HepG2 (cell line): ENCODE results near the gene DBNDD1. TPM values are rescaled to one million over a fixed set of nuclear protein-coding genes. Genes with fewer than 3 reads are reported as not detected.

Experiments
- ERF ChIP-seq: IDR thresholded peaks from 2 replicates; pipeline ENCODE4 v1.6.1; 2018; ENCODE audit warnings: missing biosample characterization, missing genetic modification reagents
- EZH2 ChIP-seq: conservative IDR thresholded peaks from 2 replicates; pipeline ENCODE4 v1.6.1; 2012; ENCODE audit warnings: mild to moderate bottlenecking, low read depth, low read length, moderate library complexity
- HNF4G ChIP-seq, 2 experiments: sonication (generic) in 1 of 2; formaldehyde crosslinking in 1 of 2; IDR thresholded peaks; 2 replicates each; pipeline versions ENCODE4 v1.4.0 to v1.6.1; 2011 to 2020; ENCODE audit warnings: borderline replicate concordance in 2 of 2, low read depth in 2 of 2, mild to moderate bottlenecking in 2 of 2, low read length in 1 of 2, missing genetic modification reagents in 1 of 2, moderate library complexity in 1 of 2
- HNRNPL ChIP-seq: fragments of 200-400 bp; formaldehyde crosslinking; IDR thresholded peaks from 2 replicates; pipeline ENCODE4 v1.6.1; 2017; ENCODE audit warnings: mild to moderate bottlenecking, low read depth, low read length
- KMT2A ChIP-seq: sonication (generic); formaldehyde crosslinking; IDR thresholded peaks from 2 replicates; pipeline ENCODE4 v1.4.0; 2020; ENCODE audit warnings: missing genetic modification reagents
- MEIS2 ChIP-seq: sonication (generic); formaldehyde crosslinking; IDR thresholded peaks from 2 replicates; pipeline ENCODE4 v1.9.0; 2021; ENCODE audit warnings: mild to moderate bottlenecking, missing genetic modification reagents
- NFKBIZ ChIP-seq: IDR thresholded peaks from 2 replicates; pipeline ENCODE4 v1.6.1; 2018; ENCODE audit warnings: missing genetic modification reagents, missing compliant biosample characterization
- RARA ChIP-seq: IDR thresholded peaks from 2 replicates; pipeline ENCODE4 v1.6.1; 2016; ENCODE audit warnings: missing genetic modification reagents, missing compliant biosample characterization
- ZBTB7B ChIP-seq: sonication (generic); formaldehyde crosslinking; IDR thresholded peaks from 2 replicates; pipeline ENCODE4 v1.4.0; 2020; ENCODE audit warnings: missing genetic modification reagents
- ZNF160 ChIP-seq: sonication (generic); formaldehyde crosslinking; IDR thresholded peaks from 2 replicates; pipeline ENCODE4 v1.8.0; 2022; ENCODE audit warnings: mild to moderate bottlenecking, inconsistent platforms, missing genetic modification reagents
- ZNF354B ChIP-seq: sonication (generic); formaldehyde crosslinking; IDR thresholded peaks from 2 replicates; pipeline ENCODE4 v1.8.0; 2022; ENCODE audit warnings: mild to moderate bottlenecking, missing genetic modification reagents
- ZNF501 ChIP-seq: sonication (generic); formaldehyde crosslinking; IDR thresholded peaks from 2 replicates; pipeline ENCODE4 v1.5.1; 2020; ENCODE audit warnings: mild to moderate bottlenecking, moderate library complexity, missing genetic modification reagents
- ZNF570 ChIP-seq: sonication (generic); formaldehyde crosslinking; IDR thresholded peaks from 2 replicates; pipeline ENCODE4 v1.4.0; 2020; ENCODE audit warnings: mild to moderate bottlenecking, missing genetic modification reagents, borderline replicate concordance
- polyA plus RNA-seq, 8 experiments: library from polyadenylated mRNA; depleted of rRNA in 3 of 8; stranded (reverse) in 7 of 8; unstranded in 1 of 8; fragments of >200 nt; fragmentation: Illumina TruSeq in 4 of 8; extraction: Trizol in 4 of 8; gene quantifications; 2 replicates each; pipeline versions ENCODE4 v1.2.1 to v1.2.3, GENCODE V29; 2011 to 2016; ENCODE audit warnings: low read depth in 4 of 8, missing spikeins in 1 of 8, mixed read lengths in 1 of 8; ENCODE audit not compliant: insufficient read depth in 1 of 8
- total RNA-seq, 5 experiments: library from RNA; depleted of rRNA; stranded (reverse); fragments of >200 nt; fragmentation: Illumina TruSeq; extraction: Trizol; gene quantifications; 2 replicates each; pipeline ENCODE4 v1.2.3, GENCODE V29; 2016; ENCODE audit warnings: low read depth in 1 of 5
- TF ChIP-seq, protein P1 (sequence below): sonication (generic); formaldehyde crosslinking; IDR thresholded peaks from 2 replicates; pipeline ENCODE4 v1.4.0; 2020; ENCODE audit warnings: missing genetic modification reagents
- TF ChIP-seq, protein P2 (sequence below): sonication (generic); formaldehyde crosslinking; IDR thresholded peaks from 2 replicates; pipeline ENCODE4 v1.5.0; 2020; ENCODE audit warnings: missing genetic modification reagents
- TF ChIP-seq, protein P3 (sequence below): sonication (generic); formaldehyde crosslinking; IDR thresholded peaks from 2 replicates; pipeline ENCODE4 v1.8.1; 2023; ENCODE audit warnings: mild to moderate bottlenecking, inconsistent platforms, moderate library complexity, missing genetic modification reagents, borderline replicate concordance
- TF ChIP-seq, protein P4 (sequence below): IDR thresholded peaks from 2 replicates; pipeline ENCODE4 v1.6.1; 2016
- TF ChIP-seq, protein P5 (sequence below), 2 experiments: IDR thresholded peaks; 2 replicates each; pipeline ENCODE4 v1.6.1; 2011 to 2012; ENCODE audit warnings: low read length in 2 of 2, borderline replicate concordance in 1 of 2, low read depth in 1 of 2, mild to moderate bottlenecking in 1 of 2, moderate library complexity in 1 of 2
- TF ChIP-seq, protein P6 (sequence below): IDR thresholded peaks from 2 replicates; pipeline ENCODE4 v1.6.1; 2016; ENCODE audit warnings: missing biosample characterization, missing genetic modification reagents, low read depth

DBNDD1 gene
- total and polyA plus RNA-seq, 2 of the 13 experiments (the other 11 are each of a cell fraction or from before 2014, with no cell fraction given): 17.0 to 40.4 TPM

DNA sequence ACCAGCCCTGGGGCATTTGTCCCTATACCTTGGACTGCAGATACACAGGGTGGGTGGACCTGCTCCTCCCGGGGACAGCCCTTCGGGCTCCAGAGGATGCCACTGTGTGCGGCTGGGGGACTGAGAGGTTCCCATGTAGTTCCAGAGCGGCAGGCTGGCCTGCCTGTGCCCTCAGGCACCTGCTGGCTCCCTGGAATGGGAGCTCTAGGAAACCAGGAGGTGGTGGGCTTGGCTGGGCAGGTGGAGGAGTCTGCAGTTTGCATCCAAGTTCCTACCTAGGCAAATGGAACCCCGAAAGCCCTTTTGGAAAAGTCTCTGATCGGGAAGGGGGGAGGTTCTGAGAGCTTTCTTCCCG is 982 bp downstream of the DBNDD1 start (continued):
- TF ChIP-seq, protein P1, sequence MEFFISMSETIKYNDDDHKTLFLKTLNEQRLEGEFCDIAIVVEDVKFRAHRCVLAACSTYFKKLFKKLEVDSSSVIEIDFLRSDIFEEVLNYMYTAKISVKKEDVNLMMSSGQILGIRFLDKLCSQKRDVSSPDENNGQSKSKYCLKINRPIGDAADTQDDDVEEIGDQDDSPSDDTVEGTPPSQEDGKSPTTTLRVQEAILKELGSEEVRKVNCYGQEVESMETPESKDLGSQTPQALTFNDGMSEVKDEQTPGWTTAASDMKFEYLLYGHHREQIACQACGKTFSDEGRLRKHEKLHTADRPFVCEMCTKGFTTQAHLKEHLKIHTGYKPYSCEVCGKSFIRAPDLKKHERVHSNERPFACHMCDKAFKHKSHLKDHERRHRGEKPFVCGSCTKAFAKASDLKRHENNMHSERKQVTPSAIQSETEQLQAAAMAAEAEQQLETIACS (CRISPR knock-in tag): no peak
- TF ChIP-seq HNRNPL (no peak), EZH2 (no peak), KMT2A (CRISPR knock-in tag) (no peak), ZBTB7B (CRISPR knock-in tag) (no peak), NFKBIZ (CRISPR knock-in tag) (no peak), RARA (no peak), MEIS2 (CRISPR knock-in tag) (no peak), ZNF501 (CRISPR knock-in tag) (peak; percentile 39; the same call in 1 of the 2 replicates), HNF4G (IDR thresholded peaks at IDR 0.05; ENCODE audit: borderline replicate concordance, low read depth, low read length) (no peak), HNF4G (CRISPR knock-in tag; IDR thresholded peaks at IDR 0.05; ENCODE audit: borderline replicate concordance, low read depth) (no peak), ZNF354B (CRISPR knock-in tag) (no peak), ZNF160 (CRISPR knock-in tag) (no peak), ZNF570 (CRISPR knock-in tag) (no peak), ERF (peak; percentile 7; the same call in 1 of the 2 replicates)
- TF ChIP-seq, protein P2, sequence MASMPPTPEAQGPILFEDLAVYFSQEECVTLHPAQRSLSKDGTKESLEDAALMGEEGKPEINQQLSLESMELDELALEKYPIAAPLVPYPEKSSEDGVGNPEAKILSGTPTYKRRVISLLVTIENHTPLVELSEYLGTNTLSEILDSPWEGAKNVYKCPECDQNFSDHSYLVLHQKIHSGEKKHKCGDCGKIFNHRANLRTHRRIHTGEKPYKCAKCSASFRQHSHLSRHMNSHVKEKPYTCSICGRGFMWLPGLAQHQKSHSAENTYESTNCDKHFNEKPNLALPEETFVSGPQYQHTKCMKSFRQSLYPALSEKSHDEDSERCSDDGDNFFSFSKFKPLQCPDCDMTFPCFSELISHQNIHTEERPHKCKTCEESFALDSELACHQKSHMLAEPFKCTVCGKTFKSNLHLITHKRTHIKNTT (CRISPR knock-in tag): no peak
- TF ChIP-seq, protein P3, sequence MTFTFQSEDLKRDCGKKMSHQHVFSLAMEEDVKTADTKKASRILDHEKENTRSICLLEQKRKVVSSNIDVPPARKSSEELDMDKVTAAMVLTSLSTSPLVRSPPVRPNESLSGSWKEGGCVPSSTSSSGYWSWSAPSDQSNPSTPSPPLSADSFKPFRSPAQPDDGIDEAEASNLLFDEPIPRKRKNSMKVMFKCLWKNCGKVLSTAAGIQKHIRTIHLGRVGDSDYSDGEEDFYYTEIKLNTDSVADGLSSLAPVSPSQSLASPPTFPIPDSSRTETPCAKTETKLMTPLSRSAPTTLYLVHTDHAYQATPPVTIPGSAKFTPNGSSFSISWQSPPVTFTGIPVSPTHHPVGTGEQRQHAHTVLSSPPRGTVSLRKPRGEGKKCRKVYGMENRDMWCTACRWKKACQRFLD: no peak
- TF ChIP-seq, protein P4, sequence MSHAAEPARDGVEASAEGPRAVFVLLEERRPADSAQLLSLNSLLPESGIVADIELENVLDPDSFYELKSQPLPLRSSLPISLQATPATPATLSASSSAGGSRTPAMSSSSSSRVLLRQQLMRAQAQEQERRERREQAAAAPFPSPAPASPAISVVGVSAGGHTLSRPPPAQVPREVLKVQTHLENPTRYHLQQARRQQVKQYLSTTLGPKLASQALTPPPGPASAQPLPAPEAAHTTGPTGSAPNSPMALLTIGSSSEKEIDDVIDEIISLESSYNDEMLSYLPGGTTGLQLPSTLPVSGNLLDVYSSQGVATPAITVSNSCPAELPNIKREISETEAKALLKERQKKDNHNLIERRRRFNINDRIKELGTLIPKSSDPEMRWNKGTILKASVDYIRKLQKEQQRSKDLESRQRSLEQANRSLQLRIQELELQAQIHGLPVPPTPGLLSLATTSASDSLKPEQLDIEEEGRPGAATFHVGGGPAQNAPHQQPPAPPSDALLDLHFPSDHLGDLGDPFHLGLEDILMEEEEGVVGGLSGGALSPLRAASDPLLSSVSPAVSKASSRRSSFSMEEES (CRISPR knock-in tag): no peak
- TF ChIP-seq, protein P5, sequence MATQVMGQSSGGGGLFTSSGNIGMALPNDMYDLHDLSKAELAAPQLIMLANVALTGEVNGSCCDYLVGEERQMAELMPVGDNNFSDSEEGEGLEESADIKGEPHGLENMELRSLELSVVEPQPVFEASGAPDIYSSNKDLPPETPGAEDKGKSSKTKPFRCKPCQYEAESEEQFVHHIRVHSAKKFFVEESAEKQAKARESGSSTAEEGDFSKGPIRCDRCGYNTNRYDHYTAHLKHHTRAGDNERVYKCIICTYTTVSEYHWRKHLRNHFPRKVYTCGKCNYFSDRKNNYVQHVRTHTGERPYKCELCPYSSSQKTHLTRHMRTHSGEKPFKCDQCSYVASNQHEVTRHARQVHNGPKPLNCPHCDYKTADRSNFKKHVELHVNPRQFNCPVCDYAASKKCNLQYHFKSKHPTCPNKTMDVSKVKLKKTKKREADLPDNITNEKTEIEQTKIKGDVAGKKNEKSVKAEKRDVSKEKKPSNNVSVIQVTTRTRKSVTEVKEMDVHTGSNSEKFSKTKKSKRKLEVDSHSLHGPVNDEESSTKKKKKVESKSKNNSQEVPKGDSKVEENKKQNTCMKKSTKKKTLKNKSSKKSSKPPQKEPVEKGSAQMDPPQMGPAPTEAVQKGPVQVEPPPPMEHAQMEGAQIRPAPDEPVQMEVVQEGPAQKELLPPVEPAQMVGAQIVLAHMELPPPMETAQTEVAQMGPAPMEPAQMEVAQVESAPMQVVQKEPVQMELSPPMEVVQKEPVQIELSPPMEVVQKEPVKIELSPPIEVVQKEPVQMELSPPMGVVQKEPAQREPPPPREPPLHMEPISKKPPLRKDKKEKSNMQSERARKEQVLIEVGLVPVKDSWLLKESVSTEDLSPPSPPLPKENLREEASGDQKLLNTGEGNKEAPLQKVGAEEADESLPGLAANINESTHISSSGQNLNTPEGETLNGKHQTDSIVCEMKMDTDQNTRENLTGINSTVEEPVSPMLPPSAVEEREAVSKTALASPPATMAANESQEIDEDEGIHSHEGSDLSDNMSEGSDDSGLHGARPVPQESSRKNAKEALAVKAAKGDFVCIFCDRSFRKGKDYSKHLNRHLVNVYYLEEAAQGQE (IDR thresholded peaks at IDR 0.05; ENCODE audit: borderline replicate concordance in 1 of 2, low read depth in 1 of 2, low read length in 2 of 2): no peak
- TF ChIP-seq, protein P6, sequence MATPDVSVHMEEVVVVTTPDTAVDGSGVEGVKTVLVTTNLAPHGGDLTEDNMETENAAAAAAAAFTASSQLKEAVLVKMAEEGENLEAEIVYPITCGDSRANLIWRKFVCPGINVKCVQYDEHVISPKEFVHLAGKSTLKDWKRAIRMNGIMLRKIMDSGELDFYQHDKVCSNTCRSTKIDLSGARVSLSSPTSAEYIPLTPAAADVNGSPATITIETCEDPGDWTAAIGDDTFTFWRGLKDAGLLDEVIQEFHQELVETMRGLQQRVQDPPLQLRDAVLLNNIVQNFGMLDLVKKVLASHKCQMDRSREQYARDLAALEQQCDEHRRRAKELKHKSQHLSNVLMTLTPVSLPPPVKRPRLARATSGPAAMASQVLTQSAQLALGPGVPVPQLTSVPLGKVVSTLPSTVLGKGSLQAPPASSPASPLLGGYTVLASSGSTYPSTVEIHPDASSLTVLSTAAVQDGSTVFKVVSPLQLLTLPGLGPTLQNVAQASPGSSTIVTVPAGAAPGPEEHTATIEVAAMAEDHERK (CRISPR knock-in tag): no peak
